A549 (cell line): ENCODE measurements around the gene GAS6. TPM values are rescaled to one million over a fixed set of nuclear protein-coding genes. Genes with fewer than 3 reads are reported as not detected.

Experiments used
- ATAC-seq, 2 experiments: fragments of 200-7000 bp in 1 of 2; fragments of >200 bp in 1 of 2; cut with Nextera tagmentation in 1 of 2; cut with Tn5 transposase in 1 of 2; 3 replicates each; pipeline versions ENCODE4 v1.8.0 to v1.9.1; 2018 to 2020; ENCODE audit warnings: mild to moderate bottlenecking in 1 of 2, moderate library complexity in 1 of 2
- CTCF ChIA-PET: fragments of 300-600 bp; sonication (Branson Sonifier 250); formaldehyde crosslinking; extraction: SDS; loops from one replicate; lab custom pipeline; 2021; ENCODE audit warnings: antibody characterized with exemption, inconsistent platforms; lab: Yijun Ruan, JAX
- POLR2A ChIA-PET: fragments of 350-600 bp; formaldehyde crosslinking; extraction: SDS; loops from one replicate; lab custom pipeline; 2021; ENCODE audit warnings: antibody characterized with exemption, inconsistent platforms; lab: Yijun Ruan, JAX
- DNase-seq, 2 experiments: peaks; one replicate each; pipeline versions ENCODE4 v3.0.0 to v3.0.0-alpha.2; 2011 to 2016; ENCODE audit warnings: low read depth in 1 of 2, low spot score in 1 of 2
- FAIRE-seq: peaks from 2 replicates; lab custom pipeline; 2011; peaks lifted over from hg19 to GRCh38; lab: Jason Lieb, UNC
- H3K27ac ChIP-seq, 2 experiments: fragments of >200 bp; sonication (Bioruptor Twin); formaldehyde crosslinking; 3 replicates each; pipeline ENCODE4 v1.5.1; 2016 to 2017
- H3K4me1 ChIP-seq: fragments of >200 bp; sonication (Bioruptor Twin); formaldehyde crosslinking; 3 replicates; pipeline ENCODE4 v1.6.1; 2016
- H3K4me2 ChIP-seq: fragments of >200 bp; sonication (Bioruptor Twin); formaldehyde crosslinking; 3 replicates; pipeline ENCODE4 v1.6.1; 2016
- H3K4me3 ChIP-seq: fragments of >200 bp; sonication (Bioruptor Twin); formaldehyde crosslinking; 3 replicates; pipeline ENCODE4 v1.5.1; 2016
- H3K9me3 ChIP-seq: fragments of >200 bp; sonication (Bioruptor Twin); formaldehyde crosslinking; 3 replicates; pipeline ENCODE4 v1.6.1; 2016
- CBX2 ChIP-seq: fragments of 200-600 bp; sonication (generic); IDR thresholded peaks from 2 replicates; pipeline ENCODE4 v1.6.1; 2016; ENCODE audit warnings: low read depth, mild to moderate bottlenecking, borderline replicate concordance
- CBX8 ChIP-seq: fragments of 200-600 bp; sonication (generic); IDR thresholded peaks from 2 replicates; pipeline ENCODE4 v1.6.1; 2016
- CEBPB ChIP-seq, 2 experiments: fragments of >200 bp in 1 of 2; sonication (Bioruptor Twin) in 1 of 2; formaldehyde crosslinking in 1 of 2; IDR thresholded peaks; 2 replicates each; pipeline ENCODE4 v1.6.1; 2012 to 2016
- CHD2 ChIP-seq: fragments of 150-350 bp; IDR thresholded peaks from 2 replicates; pipeline ENCODE4 v1.6.1; 2014; ENCODE audit warnings: low read length; ENCODE audit not compliant: partially characterized antibody
- EHMT2 ChIP-seq: fragments of 200-600 bp; sonication (generic); IDR thresholded peaks from 2 replicates; pipeline ENCODE4 v1.6.1; 2016; ENCODE audit warnings: antibody characterized with exemption, low read depth, mild to moderate bottlenecking, moderate library complexity
- EP300 ChIP-seq, 2 experiments: fragments of >200 bp; sonication (Bioruptor Twin); formaldehyde crosslinking; IDR thresholded peaks; 2 replicates in 1 of 2; 3 replicates in 1 of 2; pipeline ENCODE4 v1.6.1; 2016 to 2017
- GATA3 ChIP-seq: IDR thresholded peaks from 2 replicates; pipeline ENCODE4 v1.6.1; 2012; ENCODE audit warnings: borderline replicate concordance
- MAX ChIP-seq: IDR thresholded peaks from 2 replicates; pipeline ENCODE4 v1.6.1; 2012
- MYC ChIP-seq: IDR thresholded peaks from 2 replicates; pipeline ENCODE4 v1.6.1; 2012; ENCODE audit warnings: mild to moderate bottlenecking, inconsistent platforms, low read length, improper control_type of control experiment, borderline replicate concordance
- RAD21 ChIP-seq, 2 experiments: fragments of >200 bp in 1 of 2; sonication (Bioruptor Twin) in 1 of 2; formaldehyde crosslinking in 1 of 2; IDR thresholded peaks in 1 of 2; conservative IDR thresholded peaks in 1 of 2; 2 replicates in 1 of 2; 3 replicates in 1 of 2; pipeline ENCODE4 v1.6.1; 2012 to 2018; ENCODE audit warnings: inconsistent platforms in 1 of 2
- REST ChIP-seq: fragments of 200-600 bp; sonication (generic); IDR thresholded peaks from 2 replicates; pipeline ENCODE4 v1.6.1; 2016; ENCODE audit warnings: antibody characterized with exemption, mild to moderate bottlenecking, moderate library complexity
- RFX5 ChIP-seq: fragments of 450-650 bp; IDR thresholded peaks from 2 replicates; pipeline ENCODE4 v1.7.1; 2014; ENCODE audit warnings: antibody characterized with exemption, mild to moderate bottlenecking, moderate library complexity
- RNF2 ChIP-seq: fragments of 200-600 bp; sonication (generic); IDR thresholded peaks from 2 replicates; pipeline ENCODE4 v1.6.1; 2016; ENCODE audit warnings: low read depth, mild to moderate bottlenecking, antibody characterized with exemption, moderate library complexity, borderline replicate concordance
- SMC3 ChIP-seq: fragments of >200 bp; sonication (Bioruptor Twin); formaldehyde crosslinking; IDR thresholded peaks from 3 replicates; pipeline ENCODE4 v1.6.1; 2018; ENCODE audit warnings: inconsistent platforms
- SREBF2 ChIP-seq: fragments of 450-650 bp; IDR thresholded peaks from 2 replicates; pipeline ENCODE4 v1.6.1; 2014; ENCODE audit warnings: mild to moderate bottlenecking, moderate library complexity
- WGBS: methylation state at CpG from one replicate; pipeline ENCODE4 v1.1.6; 2017; ENCODE audit errors: missing lambda C conversion rate; 5-methylcytosine and 5-hydroxymethylcytosine counted together
- polyA plus RNA-seq, 4 experiments: library from polyadenylated mRNA; depleted of rRNA in 3 of 4; stranded (reverse); fragments of >200 nt; fragmentation: RNase III in 1 of 4; extraction: RNeasy Plus Mini Kit Qiagen cat#74134 plus additional on column Dnase treatment in 1 of 4; gene quantifications; 2 replicates in 3 of 4; 3 replicates in 1 of 4; pipeline ENCODE4 v1.2.3, GENCODE V29; 2011 to 2017
- TF ChIP-seq, protein P1 (sequence below): IDR thresholded peaks from 2 replicates; pipeline ENCODE4 v1.6.1; 2012; ENCODE audit warnings: low read depth, borderline replicate concordance

Gene GAS6
- polyA plus RNA-seq, 2 of the 4 experiments (the other 2 are of a cell fraction) = 3.5 to 5.7 TPM

- POLR2A ChIA-PET = no interaction called here
- H3K27ac ChIP-seq = no peak overlapping the region
- FAIRE-seq (no peak), ATAC-seq (no peak), DNase-seq (no peak)
- H3K4me1 ChIP-seq = peaks cover 6% of the 10 kb centered on the region; the same call in 1 of the 3 replicates
- CTCF ChIA-PET = interaction anchor here (1.2 kb wide), 1 partner anchor 13 kb away, joined by 3 read pairs; no protein-coding TSS in a partner anchor
- WGBS = 88% methylated on average over 7 of the region's 8 CpGs
- no peak for TF ChIP-seq EP300 (IDR thresholded peaks at IDR 0.05)
- no peak for TF ChIP-seq RFX5
- TF ChIP-seq RNF2 = no peak
- no peak overlapping the region for H3K4me3 ChIP-seq
- H3K9me3 ChIP-seq = peaks cover 23% of the 10 kb centered on the region; the same call in 2 of the 3 replicates
- no peak overlapping the region for H3K4me2 ChIP-seq
Observed at GRCh38 chr13:113849981-113850721, 13.7 kb downstream of the GAS6 start.

DNA sequence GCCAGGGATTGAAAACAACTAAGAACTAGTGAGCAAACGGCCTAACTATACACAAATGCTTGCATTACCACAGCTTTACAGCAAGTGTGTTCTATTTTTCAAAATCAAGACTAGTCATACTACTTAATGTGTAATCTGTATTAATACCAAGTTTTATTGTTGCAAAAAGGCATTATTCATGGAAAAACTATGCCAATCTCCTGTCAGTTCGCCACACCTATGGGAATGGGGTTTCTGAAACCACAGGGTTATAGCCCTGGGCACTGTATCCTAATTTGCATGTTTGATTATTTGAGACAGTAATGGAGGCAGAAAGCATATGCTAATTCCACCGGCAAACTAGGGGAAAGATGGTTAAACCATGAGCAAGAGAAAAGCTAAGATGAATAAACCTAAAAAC is 14.3 kb downstream of the GAS6 start:
- CTCF ChIA-PET = interaction anchor here (1.2 kb wide), 1 partner anchor 14 kb away, joined by 3 read pairs; no protein-coding TSS in a partner anchor
- POLR2A ChIA-PET = no interaction called here
- no peak overlapping the region for H3K4me3 ChIP-seq
- no peak overlapping the region for H3K4me2 ChIP-seq
- WGBS = 87% methylated on average over 3 of the region's 3 CpGs
- TF ChIP-seq MAX = no peak
- no peak for TF ChIP-seq EHMT2
- TF ChIP-seq SMC3 = no peak
- TF ChIP-seq CEBPB (IDR thresholded peaks at IDR 0.05) = no peak
- no peak for TF ChIP-seq CBX2
- no peak for TF ChIP-seq CHD2
- no peak for TF ChIP-seq GATA3
- TF ChIP-seq, protein P1, sequence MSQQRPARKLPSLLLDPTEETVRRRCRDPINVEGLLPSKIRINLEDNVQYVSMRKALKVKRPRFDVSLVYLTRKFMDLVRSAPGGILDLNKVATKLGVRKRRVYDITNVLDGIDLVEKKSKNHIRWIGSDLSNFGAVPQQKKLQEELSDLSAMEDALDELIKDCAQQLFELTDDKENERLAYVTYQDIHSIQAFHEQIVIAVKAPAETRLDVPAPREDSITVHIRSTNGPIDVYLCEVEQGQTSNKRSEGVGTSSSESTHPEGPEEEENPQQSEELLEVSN = no peak
- TF ChIP-seq MYC = no peak
- no peak for TF ChIP-seq CBX8
- no peak for TF ChIP-seq RAD21 (conservative IDR thresholded peaks at IDR 0.05 in 1 of 2, IDR thresholded peaks at IDR 0.05 in 1 of 2)
- no peak for TF ChIP-seq REST
- no peak for TF ChIP-seq RNF2
- TF ChIP-seq SREBF2 = no peak
- ATAC-seq (no peak), FAIRE-seq (no peak), DNase-seq (no peak)
- no peak overlapping the region for H3K27ac ChIP-seq
- peaks cover 26% of the 10 kb centered on the region; the same call in 2 of the 3 replicates for H3K9me3 ChIP-seq
- peaks cover 6% of the 10 kb centered on the region; the same call in 1 of the 3 replicates for H3K4me1 ChIP-seq
